Fibroblast of villous mesenchyme (primary cell): ENCODE results near the gene C18orf63. TPM values are rescaled to one million over a fixed set of nuclear protein-coding genes. Genes with fewer than 3 reads are reported as not detected.

Experiments used
- DNase-seq: peaks from one replicate; pipeline ENCODE4 v3.0.0-alpha.2; 2010; ENCODE audit warnings: low read depth
- H3K4me3 ChIP-seq: 2 replicates; pipeline ENCODE4 v1.5.1; 2011; ENCODE audit warnings: low read depth, mild to moderate bottlenecking, low read length
- total RNA-seq: library from RNA; depleted of rRNA; stranded (reverse); fragments of >200 nt; gene quantifications from 2 replicates; pipeline ENCODE4 v1.2.3, GENCODE V29; 2012
- TF ChIP-seq, protein P1 (sequence below): IDR thresholded peaks from 2 replicates; pipeline ENCODE4 v1.5.1; 2012; ENCODE audit warnings: low read depth, mild to moderate bottlenecking, low read length; ENCODE audit not compliant: insufficient read depth

Gene C18orf63
- total RNA-seq, 1 donor = not detected

DNA sequence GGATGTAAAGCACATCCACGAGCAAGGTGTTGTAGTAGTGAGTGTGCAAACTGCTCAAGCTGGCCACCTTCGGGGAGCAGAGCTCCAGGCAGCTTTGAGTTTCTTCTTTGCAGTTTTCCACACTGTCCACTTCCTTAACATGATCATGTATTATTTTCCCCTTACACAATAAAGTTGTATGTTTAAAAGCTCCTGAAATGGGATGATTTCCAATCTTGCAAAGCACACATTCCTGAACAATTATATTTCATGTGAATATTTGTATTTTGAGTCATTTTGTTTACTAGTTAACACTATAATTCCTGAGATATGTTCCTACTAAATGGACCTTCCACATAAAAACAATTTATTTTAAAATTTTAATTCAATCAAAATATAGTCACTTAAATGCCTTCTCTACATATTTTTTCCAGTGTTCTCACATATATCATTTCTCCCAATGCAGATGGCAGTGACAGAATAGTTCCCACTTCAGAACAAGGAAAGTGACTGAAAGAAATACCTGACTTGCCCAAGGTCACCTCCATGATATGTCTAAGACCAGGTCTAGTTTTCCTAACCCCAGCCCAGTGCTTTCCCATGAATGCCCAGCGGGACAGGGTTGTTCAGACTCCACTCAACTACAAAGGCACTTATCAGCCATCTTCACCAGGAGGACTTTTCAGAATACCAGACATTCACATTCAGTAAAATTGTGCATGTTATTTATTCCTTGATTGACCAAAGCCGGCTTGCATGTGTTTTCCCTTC lies 29.4 kb upstream of the C18orf63 start:
- H3K4me3 ChIP-seq = no peak overlapping the region
- TF ChIP-seq, protein P1, sequence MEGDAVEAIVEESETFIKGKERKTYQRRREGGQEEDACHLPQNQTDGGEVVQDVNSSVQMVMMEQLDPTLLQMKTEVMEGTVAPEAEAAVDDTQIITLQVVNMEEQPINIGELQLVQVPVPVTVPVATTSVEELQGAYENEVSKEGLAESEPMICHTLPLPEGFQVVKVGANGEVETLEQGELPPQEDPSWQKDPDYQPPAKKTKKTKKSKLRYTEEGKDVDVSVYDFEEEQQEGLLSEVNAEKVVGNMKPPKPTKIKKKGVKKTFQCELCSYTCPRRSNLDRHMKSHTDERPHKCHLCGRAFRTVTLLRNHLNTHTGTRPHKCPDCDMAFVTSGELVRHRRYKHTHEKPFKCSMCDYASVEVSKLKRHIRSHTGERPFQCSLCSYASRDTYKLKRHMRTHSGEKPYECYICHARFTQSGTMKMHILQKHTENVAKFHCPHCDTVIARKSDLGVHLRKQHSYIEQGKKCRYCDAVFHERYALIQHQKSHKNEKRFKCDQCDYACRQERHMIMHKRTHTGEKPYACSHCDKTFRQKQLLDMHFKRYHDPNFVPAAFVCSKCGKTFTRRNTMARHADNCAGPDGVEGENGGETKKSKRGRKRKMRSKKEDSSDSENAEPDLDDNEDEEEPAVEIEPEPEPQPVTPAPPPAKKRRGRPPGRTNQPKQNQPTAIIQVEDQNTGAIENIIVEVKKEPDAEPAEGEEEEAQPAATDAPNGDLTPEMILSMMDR = no peak
- no peak for DNase-seq

DNA sequence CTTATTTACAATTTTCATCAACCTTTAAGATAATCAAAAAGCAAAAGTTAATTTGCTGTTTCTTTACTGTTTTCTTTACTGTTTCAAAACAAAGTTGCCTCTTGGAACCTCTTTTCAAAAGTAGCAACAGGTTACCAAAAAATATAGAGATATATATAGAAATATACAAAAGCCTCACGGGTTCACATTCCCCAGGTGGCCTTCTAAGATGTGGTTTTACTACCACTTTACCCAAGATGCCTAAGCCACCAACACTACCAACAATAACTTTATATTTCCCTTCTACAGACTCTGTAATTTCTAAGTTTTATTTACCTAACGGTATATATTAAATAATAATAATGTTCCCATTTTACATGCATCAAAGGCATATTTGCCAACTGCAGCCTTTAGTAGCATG lies 28.8 kb upstream of the C18orf63 start:
- no peak for DNase-seq
- TF ChIP-seq, protein P1 = no peak
- H3K4me3 ChIP-seq = no peak overlapping the region

DNA sequence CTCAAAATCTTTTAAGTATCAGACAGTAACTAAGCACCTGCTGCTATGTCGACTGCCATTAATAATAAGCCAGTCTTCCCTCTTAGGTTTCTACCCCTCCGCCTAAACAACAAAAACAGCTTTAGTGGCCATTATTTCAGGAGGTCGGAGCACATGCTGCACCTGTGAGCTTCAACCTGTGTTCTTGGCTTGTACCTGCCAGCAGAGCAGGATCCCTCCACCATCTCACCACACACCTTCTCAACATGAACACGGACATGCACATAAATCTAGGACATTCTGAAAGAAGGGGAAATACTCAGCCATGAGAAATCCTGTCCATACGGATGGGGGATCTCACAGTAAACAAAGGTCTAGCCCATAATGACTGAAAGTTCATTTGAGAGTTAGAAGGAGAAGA lies 27.6 kb upstream of the C18orf63 start:
- DNase-seq = no peak
- H3K4me3 ChIP-seq = peak overlapping the region; percentile 7
- TF ChIP-seq, protein P1 = no peak

DNA sequence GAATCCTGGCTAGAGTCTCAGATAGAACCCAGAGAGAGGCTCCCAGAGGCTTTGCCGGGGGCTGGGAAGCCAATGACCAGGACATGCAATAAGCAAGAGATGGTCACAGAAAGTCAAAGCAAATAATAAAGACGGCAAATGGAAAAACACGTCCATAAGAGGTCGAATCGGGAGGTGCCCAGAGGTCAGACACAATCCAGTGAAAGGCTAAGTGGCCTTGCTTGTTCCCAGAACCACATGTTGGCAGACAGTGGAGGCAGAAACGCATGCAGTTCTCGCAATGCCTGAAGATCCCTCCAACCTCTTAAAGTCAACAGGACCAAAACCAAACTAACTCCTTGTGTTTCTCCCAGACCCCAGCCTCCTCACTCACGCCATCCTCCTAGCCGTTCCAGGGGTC lies 26.9 kb upstream of the C18orf63 start:
- TF ChIP-seq, protein P1 = no peak
- peak overlapping the region; percentile 51 for H3K4me3 ChIP-seq
- DNase-seq = peak; percentile 49

DNA sequence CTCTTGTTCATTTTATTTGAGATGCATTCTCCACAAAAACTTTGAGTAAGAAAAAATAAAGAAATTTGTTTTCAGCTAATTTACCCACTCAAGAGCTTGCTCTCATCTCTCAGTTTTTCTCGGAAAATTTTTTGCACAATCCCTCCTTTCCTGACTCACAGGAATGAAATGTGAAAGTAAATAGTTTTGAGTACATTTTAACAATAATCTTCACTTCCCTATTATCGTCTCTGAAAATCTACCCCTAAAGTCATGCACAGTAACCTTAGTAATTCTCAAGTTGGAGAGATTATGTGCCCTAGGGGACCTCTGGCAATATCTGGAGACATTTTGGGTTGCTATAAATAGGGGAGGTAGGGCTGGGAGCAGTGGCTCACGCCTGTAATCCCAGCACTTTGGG lies 26.5 kb upstream of the C18orf63 start:
- peak; percentile 71 for DNase-seq
- peak overlapping the region; percentile 51 for H3K4me3 ChIP-seq
- TF ChIP-seq, protein P1 = no peak

DNA sequence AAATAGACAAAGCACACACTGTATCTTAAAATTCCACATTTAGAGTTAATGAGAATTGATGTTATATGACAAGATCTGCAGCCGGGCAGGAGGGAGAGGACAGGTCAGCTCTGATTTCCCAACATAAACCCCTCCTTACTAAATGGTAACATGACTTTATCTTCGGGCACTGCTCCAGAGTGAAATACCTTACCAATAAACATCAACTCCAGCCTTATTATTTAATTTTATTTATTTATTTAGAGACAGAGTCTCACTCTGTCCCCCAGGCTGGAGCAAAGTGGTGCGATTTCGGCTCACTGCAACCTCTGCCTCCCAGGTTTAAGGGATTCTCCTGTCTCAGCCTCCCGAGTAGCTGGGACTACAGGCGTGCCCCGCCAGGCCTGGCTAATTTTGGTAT lies 25.6 kb upstream of the C18orf63 start:
- TF ChIP-seq, protein P1 = no peak
- H3K4me3 ChIP-seq = peak overlapping the region; percentile 98
- DNase-seq = no peak
